Frontal cortex (tissue), 4 donors: ENCODE results near the gene DLD. TPM values are rescaled to one million over a fixed set of nuclear protein-coding genes. Genes with fewer than 3 reads are reported as not detected.

ENCODE experiments used
- DNase-seq, 2 donors: peaks; one replicate each; pipeline ENCODE4 v3.0.0; 2012; ENCODE audit warnings: low spot score in 2 of 2
- FAIRE-seq: peaks from 2 replicates; lab custom pipeline; 2012; peaks lifted over from hg19 to GRCh38; lab: Jason Lieb, UNC
- total RNA-seq: library from RNA; depleted of rRNA; stranded (reverse); fragments of >200 nt; gene quantifications from one replicate; pipeline ENCODE4 v1.2.3, GENCODE V29; 2014
- donor health status: control.
- donor health status: control.
- donor health status: control.

Gene DLD
- total RNA-seq, 1 donor from 2014 or later: 54.6 TPM

GRCh38 chr7:107959527-107959898, 68.5 kb downstream of the DLD start:
- DNase-seq (no peak), FAIRE-seq (no peak)

GRCh38 chr7:107960272-107960671, 69.3 kb downstream of the DLD start:
- no peak for DNase-seq
- no peak for FAIRE-seq

- no peak for DNase-seq
- FAIRE-seq: no peak
Observed at GRCh38 chr7:107961405-107961804, 70.4 kb downstream of the DLD start.

GRCh38 chr7:107962817-107963216, 71.8 kb downstream of the DLD start:
- no peak for FAIRE-seq

GRCh38 chr7:107964510-107964909, 73.5 kb downstream of the DLD start:
- no peak for FAIRE-seq
- no peak for DNase-seq

More at GRCh38 chr7:107962817-107963216, 71.8 kb downstream of the DLD start:
- DNase-seq: no peak

- DNase-seq (no peak), FAIRE-seq (no peak)
Observed at GRCh38 chr7:107966711-107967110, 75.7 kb downstream of the DLD start.

GRCh38 chr7:107967420-107967819, 76.4 kb downstream of the DLD start:
- DNase-seq (no peak), FAIRE-seq (no peak)

- FAIRE-seq (no peak), DNase-seq (no peak)
Observed at GRCh38 chr7:107968449-107968848, 77.5 kb downstream of the DLD start.

GRCh38 chr7:107969856-107970255, 78.9 kb downstream of the DLD start:
- no peak for DNase-seq
- FAIRE-seq: no peak

Other genes starting within 250 kb of the DLD start
- gene SLC26A4, start 230.4 kb upstream of the DLD start, total RNA-seq: 4.1 TPM
- gene CBLL1, start 147.0 kb upstream of the DLD start, total RNA-seq: 20.4 TPM
- not detected for gene SLC26A3, start 88.0 kb upstream of the DLD start, total RNA-seq
- 30.2 TPM for gene LAMB1, start 112.0 kb downstream of the DLD start, total RNA-seq
- 0.82 TPM for gene LAMB4, start 239.2 kb downstream of the DLD start, total RNA-seq